WTC11 (cell line): ENCODE results near the gene ZDHHC17. TPM values are rescaled to one million over a fixed set of nuclear protein-coding genes. Genes with fewer than 3 reads are reported as not detected.
A peak's percentile ranks its signal among the peaks of the same experiment; 100 is the strongest.
"Not testable (repeated sequence)": the region's sequence is repeated elsewhere in the genome, so short reads cannot be mapped to it uniquely, and the experiment has no call there.

Experiments used
- ATAC-seq: fragments of 200-7000 bp; cut with Tn5 transposase; 2 replicates; pipeline ENCODE4 v1.10.0; 2021; ENCODE audit warnings: mild to moderate bottlenecking, moderate library complexity
- CTCF ChIA-PET: fragments of 300-600 bp; sonication (Branson Sonifier 250); formaldehyde crosslinking; loops from one replicate; lab custom pipeline; 2021; ENCODE audit warnings: antibody characterized with exemption; lab: Charles Lee
- POLR2A ChIA-PET: fragments of 350-600 bp; sonication (Branson Sonifier 250); formaldehyde crosslinking; loops from one replicate; lab custom pipeline; 2021; ENCODE audit warnings: antibody characterized with exemption; lab: Charles Lee
- DNase-seq: peaks from one replicate; pipeline ENCODE4 v3.0.0; 2021; ENCODE audit warnings: low spot score
- H3K27ac Mint-ChIP-seq: 2 replicates; pipeline ENCODE4 v1.8.0; 2021; ENCODE audit warnings: mixed read lengths
- H3K27me3 Mint-ChIP-seq: 2 replicates; pipeline ENCODE4 v1.8.0; 2021; ENCODE audit warnings: low read depth, mild to moderate bottlenecking, moderate library complexity, mixed read lengths
- H3K36me3 Mint-ChIP-seq: 2 replicates; pipeline ENCODE4 v1.8.0; 2021; ENCODE audit warnings: mixed read lengths
- H3K4me1 Mint-ChIP-seq: 2 replicates; pipeline ENCODE4 v1.8.0; 2022; ENCODE audit warnings: mixed read lengths
- H3K4me3 Mint-ChIP-seq: 2 replicates; pipeline ENCODE4 v1.8.0; 2021; ENCODE audit warnings: mild to moderate bottlenecking, moderate library complexity, mixed read lengths
- H3K9me3 Mint-ChIP-seq: 2 replicates; pipeline ENCODE4 v1.8.0; 2021; ENCODE audit warnings: mixed read lengths
- CBFB ChIP-seq: sonication (generic); formaldehyde crosslinking; IDR thresholded peaks from 2 replicates; pipeline ENCODE4 v1.8.1; 2022; ENCODE audit warnings: mild to moderate bottlenecking, low read depth, missing genetic modification reagents
- ETV6 ChIP-seq: sonication (generic); formaldehyde crosslinking; IDR thresholded peaks from 2 replicates; pipeline ENCODE4 v1.8.1; 2022; ENCODE audit warnings: mild to moderate bottlenecking, missing genetic modification reagents
- FOXJ3 ChIP-seq: sonication (generic); formaldehyde crosslinking; IDR thresholded peaks from 2 replicates; pipeline ENCODE4 v1.9.0; 2021; ENCODE audit warnings: missing genetic modification reagents, mild to moderate bottlenecking, borderline replicate concordance
- GRHL2 ChIP-seq: fragments of 250-450 bp; sonication (Bioruptor Pico); IDR thresholded peaks from 2 replicates; pipeline ENCODE4 v1.8.0; 2022; ENCODE audit warnings: mild to moderate bottlenecking, moderate library complexity; ENCODE audit not compliant: insufficient replicate concordance, severe bottlenecking
- JUN ChIP-seq: sonication (generic); formaldehyde crosslinking; IDR thresholded peaks from 2 replicates; pipeline ENCODE4 v1.8.0; 2023; ENCODE audit warnings: mild to moderate bottlenecking, missing genetic modification reagents
- MYBL2 ChIP-seq: sonication (generic); formaldehyde crosslinking; IDR thresholded peaks from 2 replicates; pipeline ENCODE4 v1.8.1; 2023; ENCODE audit warnings: mild to moderate bottlenecking, moderate library complexity, missing genetic modification reagents
- NFE2L1 ChIP-seq: sonication (generic); formaldehyde crosslinking; IDR thresholded peaks from 2 replicates; pipeline ENCODE4 v1.8.1; 2023; ENCODE audit warnings: missing genetic modification reagents
- NR1H2 ChIP-seq: sonication (generic); formaldehyde crosslinking; IDR thresholded peaks from 2 replicates; pipeline ENCODE4 v1.9.0; 2021; ENCODE audit warnings: mild to moderate bottlenecking, moderate library complexity, missing genetic modification reagents
- SMAD4 ChIP-seq: sonication (generic); formaldehyde crosslinking; IDR thresholded peaks from 2 replicates; pipeline ENCODE4 v1.8.0; 2022; ENCODE audit warnings: mild to moderate bottlenecking, missing genetic modification reagents
- TEAD4 ChIP-seq: sonication (generic); formaldehyde crosslinking; IDR thresholded peaks from 2 replicates; pipeline ENCODE4 v1.8.0; 2022; ENCODE audit warnings: mild to moderate bottlenecking, missing genetic modification reagents
- ZBTB21 ChIP-seq: sonication (generic); formaldehyde crosslinking; IDR thresholded peaks from 2 replicates; pipeline ENCODE4 v1.8.1; 2023; ENCODE audit warnings: mild to moderate bottlenecking, missing genetic modification reagents, borderline replicate concordance
- ZNF232 ChIP-seq: sonication (generic); formaldehyde crosslinking; IDR thresholded peaks from 2 replicates; pipeline ENCODE4 v1.8.0; 2022; ENCODE audit warnings: mild to moderate bottlenecking, missing genetic modification reagents
- total RNA-seq: library from RNA; stranded (reverse); gene quantifications from 3 replicates; pipeline ENCODE4 v1.2.3, GENCODE V29; 2021
- TF ChIP-seq, protein P1 (sequence below): fragments of 250-450 bp; sonication (Bioruptor Pico); conservative IDR thresholded peaks from 2 replicates; pipeline ENCODE4 v1.9.0; 2021; ENCODE audit warnings: mild to moderate bottlenecking
- TF ChIP-seq, protein P2 (sequence below): fragments of 250-450 bp; sonication (Bioruptor Pico); IDR thresholded peaks from 2 replicates; pipeline ENCODE4 v1.9.0; 2021; ENCODE audit warnings: moderate library complexity, mild to moderate bottlenecking, inconsistent platforms, borderline replicate concordance
- TF ChIP-seq, protein P3 (sequence below): sonication (generic); formaldehyde crosslinking; IDR thresholded peaks from 2 replicates; pipeline ENCODE4 v1.8.1; 2023; ENCODE audit warnings: mild to moderate bottlenecking, moderate library complexity, missing genetic modification reagents
- TF ChIP-seq, protein P4 (sequence below): sonication (generic); formaldehyde crosslinking; conservative IDR thresholded peaks from 2 replicates; pipeline ENCODE4 v1.8.1; 2023; ENCODE audit warnings: mild to moderate bottlenecking, low read depth, missing genetic modification reagents, moderate library complexity
- TF ChIP-seq, protein P5 (sequence below): fragments of 250-450 bp; sonication (Bioruptor Pico); IDR thresholded peaks from 2 replicates; pipeline ENCODE4 v1.9.0; 2021; ENCODE audit warnings: mild to moderate bottlenecking
- TF ChIP-seq, protein P6 (sequence below): sonication (generic); formaldehyde crosslinking; IDR thresholded peaks from 2 replicates; pipeline ENCODE4 v1.8.1; 2022; ENCODE audit warnings: missing genetic modification reagents, borderline replicate concordance
- TF ChIP-seq, protein P7 (sequence below): fragments of 250-450 bp; sonication (Bioruptor Pico); IDR thresholded peaks from 2 replicates; pipeline ENCODE4 v1.8.0; 2021; ENCODE audit warnings: mild to moderate bottlenecking

The ZDHHC17 gene
- total RNA-seq, 1 experiment from 2014 or later, result 30.7 TPM

DNA sequence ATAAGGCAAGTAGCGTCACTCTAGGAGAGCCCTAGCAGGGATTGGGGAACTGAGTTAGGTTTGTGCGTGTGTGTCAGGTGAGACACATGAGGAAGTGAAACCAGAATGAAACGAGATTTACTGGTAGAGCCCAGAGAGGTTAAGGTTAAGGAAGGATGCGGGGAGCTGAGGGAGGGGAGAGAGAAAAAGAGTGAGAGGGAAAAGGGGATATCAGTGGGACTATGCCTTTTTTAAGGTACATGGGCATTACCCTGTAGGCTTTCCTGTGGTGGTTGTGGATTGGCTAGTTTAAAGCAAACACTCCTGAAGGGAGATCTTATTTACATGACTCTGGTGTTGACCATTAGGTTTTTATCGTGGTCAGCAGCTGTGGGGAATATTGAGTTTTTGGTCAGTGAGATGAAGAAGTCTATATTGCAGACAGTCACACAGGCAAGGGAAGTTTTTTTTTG, 13.9 kb downstream of the ZDHHC17 start (continued):
- no peak for TF ChIP-seq NR1H2
- TF ChIP-seq, protein P1, sequence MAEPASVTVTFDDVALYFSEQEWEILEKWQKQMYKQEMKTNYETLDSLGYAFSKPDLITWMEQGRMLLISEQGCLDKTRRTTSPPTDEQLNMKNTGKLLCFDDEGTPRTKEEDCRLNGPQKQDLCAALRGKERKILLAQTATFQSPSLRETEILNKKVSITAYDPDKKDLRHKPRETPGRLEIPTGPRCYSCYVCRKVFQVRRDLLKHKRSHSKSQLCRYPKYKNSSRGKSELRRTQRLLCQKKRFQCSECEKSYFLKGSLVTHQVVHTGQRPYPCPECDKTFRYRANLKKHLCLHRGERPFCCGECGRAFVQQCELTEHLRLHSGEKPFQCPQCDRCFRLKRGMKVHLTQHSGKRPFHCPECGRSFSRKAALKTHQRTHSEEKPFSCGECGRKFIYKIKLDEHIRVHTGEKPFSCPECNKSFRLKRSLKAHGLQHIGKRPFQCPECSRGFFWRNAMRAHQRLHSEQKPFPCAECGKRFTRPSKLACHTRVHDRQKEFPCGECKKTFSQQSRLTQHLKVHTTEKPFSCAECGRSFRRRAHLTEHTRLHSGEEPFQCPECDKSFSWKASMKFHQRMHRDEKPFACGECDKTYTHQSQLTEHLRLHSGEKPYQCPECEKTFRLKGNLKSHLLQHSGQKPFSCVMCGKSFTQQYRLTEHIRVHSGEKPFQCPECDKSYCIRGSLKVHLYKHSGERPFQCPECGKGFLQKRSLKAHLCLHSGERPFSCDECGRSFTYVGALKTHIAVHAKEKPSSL (CRISPR knock-in tag), result no peak
- TF ChIP-seq MYBL2 (CRISPR knock-in tag), result no peak
- no peak for TF ChIP-seq ZBTB21 (CRISPR knock-in tag)
- TF ChIP-seq, protein P2, sequence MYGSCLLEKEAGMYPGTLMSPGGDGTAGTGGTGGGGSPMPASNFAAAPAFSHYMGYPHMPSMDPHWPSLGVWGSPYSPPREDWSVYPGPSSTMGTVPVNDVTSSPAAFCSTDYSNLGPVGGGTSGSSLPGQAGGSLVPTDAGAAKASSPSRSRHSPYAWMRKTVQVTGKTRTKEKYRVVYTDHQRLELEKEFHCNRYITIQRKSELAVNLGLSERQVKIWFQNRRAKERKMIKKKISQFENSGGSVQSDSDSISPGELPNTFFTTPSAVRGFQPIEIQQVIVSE (CRISPR knock-in tag), result no peak
- no peak for TF ChIP-seq ETV6 (CRISPR knock-in tag)
- TF ChIP-seq NFE2L1 (CRISPR knock-in tag), result no peak
- no peak for TF ChIP-seq TEAD4

DNA sequence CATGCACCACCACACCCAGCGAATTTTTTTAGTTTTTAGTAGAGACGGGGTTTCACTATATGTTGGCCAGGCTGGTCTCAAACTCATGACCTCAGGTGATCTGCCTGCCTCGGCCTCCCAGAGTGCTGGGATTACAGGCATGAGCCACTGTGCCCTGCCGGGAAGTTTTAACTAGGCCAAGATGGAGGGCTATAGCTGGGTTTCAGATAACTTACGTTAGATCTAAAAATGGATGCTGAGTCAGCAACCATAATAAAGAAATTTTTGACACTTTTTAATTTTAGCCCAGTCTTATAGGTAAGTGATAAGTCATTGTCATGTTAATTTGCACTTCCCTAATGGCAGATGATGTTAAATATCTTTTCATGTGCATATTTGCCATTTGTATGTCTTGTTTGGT, 14.4 kb downstream of the ZDHHC17 start:
- TF ChIP-seq FOXJ3 (CRISPR knock-in tag), result no peak
- TF ChIP-seq, protein P3, sequence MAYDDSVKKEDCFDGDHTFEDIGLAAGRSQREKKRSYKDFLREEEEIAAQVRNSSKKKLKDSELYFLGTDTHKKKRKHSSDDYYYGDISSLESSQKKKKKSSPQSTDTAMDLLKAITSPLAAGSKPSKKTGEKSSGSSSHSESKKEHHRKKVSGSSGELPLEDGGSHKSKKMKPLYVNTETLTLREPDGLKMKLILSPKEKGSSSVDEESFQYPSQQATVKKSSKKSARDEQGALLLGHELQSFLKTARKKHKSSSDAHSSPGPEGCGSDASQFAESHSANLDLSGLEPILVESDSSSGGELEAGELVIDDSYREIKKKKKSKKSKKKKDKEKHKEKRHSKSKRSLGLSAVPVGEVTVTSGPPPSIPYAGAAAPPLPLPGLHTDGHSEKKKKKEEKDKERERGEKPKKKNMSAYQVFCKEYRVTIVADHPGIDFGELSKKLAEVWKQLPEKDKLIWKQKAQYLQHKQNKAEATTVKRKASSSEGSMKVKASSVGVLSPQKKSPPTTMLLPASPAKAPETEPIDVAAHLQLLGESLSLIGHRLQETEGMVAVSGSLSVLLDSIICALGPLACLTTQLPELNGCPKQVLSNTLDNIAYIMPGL (CRISPR knock-in tag), result no peak
- no peak for TF ChIP-seq JUN (CRISPR knock-in tag)
- TF ChIP-seq ZNF232 (CRISPR knock-in tag), result no peak
- TF ChIP-seq, protein P4, sequence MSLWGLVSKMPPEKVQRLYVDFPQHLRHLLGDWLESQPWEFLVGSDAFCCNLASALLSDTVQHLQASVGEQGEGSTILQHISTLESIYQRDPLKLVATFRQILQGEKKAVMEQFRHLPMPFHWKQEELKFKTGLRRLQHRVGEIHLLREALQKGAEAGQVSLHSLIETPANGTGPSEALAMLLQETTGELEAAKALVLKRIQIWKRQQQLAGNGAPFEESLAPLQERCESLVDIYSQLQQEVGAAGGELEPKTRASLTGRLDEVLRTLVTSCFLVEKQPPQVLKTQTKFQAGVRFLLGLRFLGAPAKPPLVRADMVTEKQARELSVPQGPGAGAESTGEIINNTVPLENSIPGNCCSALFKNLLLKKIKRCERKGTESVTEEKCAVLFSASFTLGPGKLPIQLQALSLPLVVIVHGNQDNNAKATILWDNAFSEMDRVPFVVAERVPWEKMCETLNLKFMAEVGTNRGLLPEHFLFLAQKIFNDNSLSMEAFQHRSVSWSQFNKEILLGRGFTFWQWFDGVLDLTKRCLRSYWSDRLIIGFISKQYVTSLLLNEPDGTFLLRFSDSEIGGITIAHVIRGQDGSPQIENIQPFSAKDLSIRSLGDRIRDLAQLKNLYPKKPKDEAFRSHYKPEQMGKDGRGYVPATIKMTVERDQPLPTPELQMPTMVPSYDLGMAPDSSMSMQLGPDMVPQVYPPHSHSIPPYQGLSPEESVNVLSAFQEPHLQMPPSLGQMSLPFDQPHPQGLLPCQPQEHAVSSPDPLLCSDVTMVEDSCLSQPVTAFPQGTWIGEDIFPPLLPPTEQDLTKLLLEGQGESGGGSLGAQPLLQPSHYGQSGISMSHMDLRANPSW, result no peak
- TF ChIP-seq, protein P5, sequence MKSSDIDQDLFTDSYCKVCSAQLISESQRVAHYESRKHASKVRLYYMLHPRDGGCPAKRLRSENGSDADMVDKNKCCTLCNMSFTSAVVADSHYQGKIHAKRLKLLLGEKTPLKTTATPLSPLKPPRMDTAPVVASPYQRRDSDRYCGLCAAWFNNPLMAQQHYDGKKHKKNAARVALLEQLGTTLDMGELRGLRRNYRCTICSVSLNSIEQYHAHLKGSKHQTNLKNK (CRISPR knock-in tag), result no peak
- TF ChIP-seq, protein P1 (CRISPR knock-in tag), result no peak
- TF ChIP-seq CBFB (CRISPR knock-in tag), result no peak
- TF ChIP-seq, protein P6, sequence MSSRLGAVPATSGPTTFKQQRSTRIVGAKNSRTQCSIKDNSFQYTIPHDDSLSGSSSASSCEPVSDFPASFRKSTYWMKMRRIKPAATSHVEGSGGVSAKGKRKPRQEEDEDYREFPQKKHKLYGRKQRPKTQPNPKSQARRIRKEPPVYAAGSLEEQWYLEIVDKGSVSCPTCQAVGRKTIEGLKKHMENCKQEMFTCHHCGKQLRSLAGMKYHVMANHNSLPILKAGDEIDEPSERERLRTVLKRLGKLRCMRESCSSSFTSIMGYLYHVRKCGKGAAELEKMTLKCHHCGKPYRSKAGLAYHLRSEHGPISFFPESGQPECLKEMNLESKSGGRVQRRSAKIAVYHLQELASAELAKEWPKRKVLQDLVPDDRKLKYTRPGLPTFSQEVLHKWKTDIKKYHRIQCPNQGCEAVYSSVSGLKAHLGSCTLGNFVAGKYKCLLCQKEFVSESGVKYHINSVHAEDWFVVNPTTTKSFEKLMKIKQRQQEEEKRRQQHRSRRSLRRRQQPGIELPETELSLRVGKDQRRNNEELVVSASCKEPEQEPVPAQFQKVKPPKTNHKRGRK, result no peak
- TF ChIP-seq NFE2L1 (CRISPR knock-in tag), result no peak
- TF ChIP-seq SMAD4 (CRISPR knock-in tag), result no peak
- TF ChIP-seq, protein P7, sequence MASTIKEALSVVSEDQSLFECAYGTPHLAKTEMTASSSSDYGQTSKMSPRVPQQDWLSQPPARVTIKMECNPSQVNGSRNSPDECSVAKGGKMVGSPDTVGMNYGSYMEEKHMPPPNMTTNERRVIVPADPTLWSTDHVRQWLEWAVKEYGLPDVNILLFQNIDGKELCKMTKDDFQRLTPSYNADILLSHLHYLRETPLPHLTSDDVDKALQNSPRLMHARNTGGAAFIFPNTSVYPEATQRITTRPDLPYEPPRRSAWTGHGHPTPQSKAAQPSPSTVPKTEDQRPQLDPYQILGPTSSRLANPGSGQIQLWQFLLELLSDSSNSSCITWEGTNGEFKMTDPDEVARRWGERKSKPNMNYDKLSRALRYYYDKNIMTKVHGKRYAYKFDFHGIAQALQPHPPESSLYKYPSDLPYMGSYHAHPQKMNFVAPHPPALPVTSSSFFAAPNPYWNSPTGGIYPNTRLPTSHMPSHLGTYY (CRISPR knock-in tag), result no peak
- no peak for TF ChIP-seq GRHL2 (CRISPR knock-in tag)
- TF ChIP-seq, all 79 proteins: peak for 0
- peaks cover 60% of the 10 kb centered on the region for H3K4me1 Mint-ChIP-seq
- no peak for DNase-seq
- ATAC-seq, result no peak
- ChIA-PET POLR2A (no interaction called here), CTCF (interaction anchor here (0.7 to 1.5 kb wide), 3 partner anchors 49 to 1387 kb away, joined by 3 read pairs; partner anchors contain the start of gene GLIPR1L2)
- H3K27me3 Mint-ChIP-seq, result no peaks in the 10 kb centered on the region
- no peak overlapping the region for H3K4me3 Mint-ChIP-seq
- 0 out of 2 replicates have a peak overlapping the region, but pooled peaks have one; percentile 19 for H3K27ac Mint-ChIP-seq
- H3K9me3 Mint-ChIP-seq, result no peaks in the 10 kb centered on the region
- H3K36me3 Mint-ChIP-seq, result no peaks in the 10 kb centered on the region

DNA sequence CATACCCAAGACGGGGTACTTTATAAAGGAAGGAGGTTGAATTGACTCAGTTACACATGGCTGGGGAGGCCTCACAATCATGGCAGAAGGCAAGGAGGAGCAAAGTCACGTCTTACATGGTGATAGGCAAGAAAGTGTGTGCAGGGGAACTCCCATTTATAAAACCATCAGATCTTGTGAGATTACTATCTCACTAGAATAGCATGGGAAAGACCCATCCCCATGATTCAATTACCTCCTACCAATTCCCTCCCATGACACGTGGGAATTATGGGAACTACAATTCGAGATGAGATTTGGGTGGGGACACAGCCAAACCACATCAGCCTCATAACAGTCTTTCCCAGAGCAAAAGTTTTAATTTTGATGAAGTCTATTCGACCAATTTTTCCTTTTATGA, 15.4 kb downstream of the ZDHHC17 start:
- peaks cover 68% of the 10 kb centered on the region for H3K4me1 Mint-ChIP-seq
- H3K27ac Mint-ChIP-seq, H3K4me3 Mint-ChIP-seq, POLR2A ChIA-PET, ATAC-seq, H3K36me3 Mint-ChIP-seq, DNase-seq, H3K27me3 Mint-ChIP-seq, H3K9me3 Mint-ChIP-seq: not testable (repeated sequence)
- CTCF ChIA-PET, result interaction anchor here (1.5 kb wide), 1 partner anchor 1388 kb away, joined by 3 read pairs; the partner anchor contains the start of gene GLIPR1L2
